Activated naive CD8-positive, alpha-beta T cell (primary cell): ENCODE data around the gene PPP6R3.
"Not testable (repeated sequence)": the region's sequence is repeated elsewhere in the genome, so short reads cannot be mapped to it uniquely, and the experiment has no call there.

Experiments
- H3K27ac Mint-ChIP-seq: one replicate; pipeline ENCODE4 v1.8.0; 2021; ENCODE audit warnings: mixed read lengths
- H3K27me3 Mint-ChIP-seq: one replicate; pipeline ENCODE4 v1.8.0; 2021; ENCODE audit warnings: mixed read lengths
- H3K36me3 Mint-ChIP-seq: one replicate; pipeline ENCODE4 v1.8.0; 2021; ENCODE audit warnings: mixed read lengths
- H3K4me1 Mint-ChIP-seq: one replicate; pipeline ENCODE4 v1.8.0; 2021; ENCODE audit warnings: low read depth, mixed read lengths
- H3K4me3 Mint-ChIP-seq: one replicate; pipeline ENCODE4 v1.8.0; 2021; ENCODE audit warnings: mild to moderate bottlenecking, mixed read lengths
- H3K9me3 Mint-ChIP-seq: one replicate; pipeline ENCODE4 v1.8.0; 2021; ENCODE audit warnings: low read depth, mixed read lengths

The PPP6R3 gene

DNA sequence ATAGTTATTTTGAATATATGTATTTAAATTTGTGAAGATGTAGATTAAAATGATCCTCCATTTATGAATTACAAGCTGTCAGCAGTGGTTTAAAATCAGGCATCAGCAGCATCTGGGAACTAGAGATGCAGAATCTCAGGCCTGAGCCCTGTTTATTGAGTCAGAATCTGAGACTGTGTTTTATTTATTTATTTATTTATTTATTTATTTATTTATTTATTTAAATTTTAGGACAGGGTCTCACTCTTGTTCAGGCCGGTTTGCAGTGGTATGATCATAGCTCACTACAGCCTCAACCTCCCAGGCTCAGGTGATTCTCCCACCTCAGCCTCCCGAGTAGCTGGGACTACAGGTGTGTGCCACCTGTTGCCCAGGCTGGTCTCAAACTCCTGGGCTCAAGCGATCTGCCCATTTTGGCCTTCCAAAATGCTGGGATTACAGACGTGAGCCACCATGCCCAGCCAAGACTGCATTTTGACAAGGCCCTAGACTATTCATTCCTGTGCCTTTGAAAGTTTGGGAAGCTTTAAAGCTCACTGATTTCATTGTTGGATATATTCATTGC lies 70.7 kb downstream of the PPP6R3 start:
- no peaks in the 10 kb centered on the region for H3K27me3 Mint-ChIP-seq
- no peak overlapping the region for H3K4me3 Mint-ChIP-seq
- peaks cover 85% of the 10 kb centered on the region for H3K4me1 Mint-ChIP-seq
- peak overlapping the region; percentile 58 for H3K27ac Mint-ChIP-seq
- peaks cover 9% of the 10 kb centered on the region for H3K36me3 Mint-ChIP-seq
- H3K9me3 Mint-ChIP-seq = no peaks in the 10 kb centered on the region

DNA sequence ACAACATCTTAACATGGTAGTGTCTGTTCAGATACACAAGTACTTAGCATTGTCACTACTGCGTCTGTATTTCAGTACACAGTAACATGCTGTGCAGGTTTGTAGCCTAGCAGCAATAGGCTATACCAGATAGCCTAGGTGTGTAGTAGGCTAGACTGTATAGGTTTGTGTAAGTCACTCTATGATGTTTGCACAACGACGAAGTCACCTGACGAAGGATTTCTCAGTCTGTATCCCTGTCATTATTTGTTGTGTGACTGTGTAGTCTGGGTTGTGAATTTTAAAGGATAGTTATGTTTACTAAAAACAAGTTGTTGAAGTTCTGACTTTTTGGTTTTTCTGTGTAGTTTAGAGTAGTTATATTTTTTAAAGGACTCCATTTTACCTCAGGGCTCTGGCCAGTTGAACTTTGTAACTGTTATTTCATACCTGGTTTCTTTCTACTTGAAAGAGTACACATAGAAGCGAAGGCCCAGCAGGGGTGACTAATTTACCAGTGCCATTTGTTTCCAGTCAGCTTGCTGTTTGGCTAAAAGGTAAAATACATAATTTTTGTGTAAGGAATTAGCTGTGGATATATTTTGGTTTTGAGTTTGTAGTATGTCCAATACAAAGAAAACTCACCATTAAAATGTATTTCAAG lies 72.3 kb downstream of the PPP6R3 start:
- peak overlapping the region; percentile 46 for H3K27ac Mint-ChIP-seq
- peaks cover 6% of the 10 kb centered on the region for H3K36me3 Mint-ChIP-seq
- H3K9me3 Mint-ChIP-seq = no peaks in the 10 kb centered on the region

DNA sequence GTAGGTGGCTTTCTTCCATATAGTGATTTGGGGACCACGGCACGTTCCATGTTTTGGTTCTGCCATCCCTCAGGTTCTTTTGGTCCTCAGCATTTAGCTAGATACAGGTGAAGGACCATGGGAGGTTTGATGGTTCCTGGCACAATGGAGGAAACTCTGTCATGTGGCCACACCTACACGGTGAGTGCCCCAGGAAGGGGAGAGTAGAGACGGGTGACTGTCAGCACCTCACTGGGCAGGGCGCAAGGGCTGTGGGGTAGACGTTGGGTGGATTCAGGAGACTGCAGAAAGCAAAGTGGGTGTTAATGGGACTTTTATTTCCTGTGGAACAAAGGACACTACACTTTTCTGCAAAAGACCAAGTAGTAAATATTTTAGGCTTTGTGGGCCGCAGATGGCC lies 73.4 kb downstream of the PPP6R3 start:
- Mint-ChIP-seq H3K4me3 (peak overlapping the region; percentile 23), H3K36me3 (peaks cover 3% of the 10 kb centered on the region), H3K4me1 (peaks cover 76% of the 10 kb centered on the region), H3K9me3 (no peaks in the 10 kb centered on the region), H3K27ac (peak overlapping the region; percentile 34), H3K27me3 (no peaks in the 10 kb centered on the region)

More for the DNA sequence above, 72.3 kb downstream of the PPP6R3 start:
- Mint-ChIP-seq H3K4me3 (no peak overlapping the region), H3K4me1 (peaks cover 79% of the 10 kb centered on the region), H3K27me3 (no peaks in the 10 kb centered on the region)

GRCh38 chr11:68535098-68535497 lies 74.5 kb downstream of the PPP6R3 start:
- H3K27me3 Mint-ChIP-seq = no peaks in the 10 kb centered on the region
- no peaks in the 10 kb centered on the region for H3K9me3 Mint-ChIP-seq
- peaks cover 13% of the 10 kb centered on the region for H3K36me3 Mint-ChIP-seq
- peaks cover 78% of the 10 kb centered on the region for H3K4me1 Mint-ChIP-seq
- H3K27ac Mint-ChIP-seq = peak overlapping the region; percentile 58
- H3K4me3 Mint-ChIP-seq = no peak overlapping the region

- H3K27ac Mint-ChIP-seq = peak overlapping the region; percentile 71
- peaks cover 21% of the 10 kb centered on the region for H3K36me3 Mint-ChIP-seq
Measured at GRCh38 chr11:68536706-68537105, 76.2 kb downstream of the PPP6R3 start.

GRCh38 chr11:68538025-68538424 lies 77.5 kb downstream of the PPP6R3 start:
- Mint-ChIP-seq H3K27me3 (no peaks in the 10 kb centered on the region), H3K4me3 (no peak overlapping the region), H3K36me3 (peaks cover 22% of the 10 kb centered on the region), H3K9me3 (no peaks in the 10 kb centered on the region), H3K4me1 (peaks cover 83% of the 10 kb centered on the region), H3K27ac (no peak overlapping the region)

More at GRCh38 chr11:68536706-68537105, 76.2 kb downstream of the PPP6R3 start:
- Mint-ChIP-seq H3K4me1 (peaks cover 83% of the 10 kb centered on the region), H3K27me3 (no peaks in the 10 kb centered on the region), H3K9me3 (no peaks in the 10 kb centered on the region), H3K4me3 (no peak overlapping the region)

DNA sequence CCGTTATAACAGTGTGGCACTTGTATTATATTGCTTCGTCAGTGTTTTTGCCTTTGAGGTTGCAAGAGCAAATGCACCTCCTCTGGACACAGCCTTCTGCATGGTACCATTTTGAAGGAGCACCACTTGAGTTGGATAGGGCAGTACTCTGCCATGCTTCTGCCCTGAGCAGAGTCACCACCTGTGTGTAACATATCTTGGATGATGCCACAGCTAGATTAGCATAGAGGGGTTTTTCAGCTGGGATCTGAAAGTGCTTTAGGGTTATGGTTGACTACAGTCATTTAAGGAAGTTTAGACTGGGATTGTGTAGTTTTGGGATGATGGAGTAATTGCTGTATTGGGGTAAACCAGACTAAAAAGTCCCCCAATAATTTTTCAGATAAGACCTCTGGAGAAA lies 78.8 kb downstream of the PPP6R3 start:
- Mint-ChIP-seq H3K4me3 (no peak overlapping the region), H3K4me1 (peaks cover 76% of the 10 kb centered on the region), H3K36me3 (peaks cover 25% of the 10 kb centered on the region), H3K27me3 (no peaks in the 10 kb centered on the region), H3K27ac (peak overlapping the region; percentile 88), H3K9me3 (no peaks in the 10 kb centered on the region)

GRCh38 chr11:68540504-68540903 lies 80.0 kb downstream of the PPP6R3 start:
- Mint-ChIP-seq H3K27ac (peak overlapping the region; percentile 25), H3K36me3 (peaks cover 25% of the 10 kb centered on the region), H3K4me1 (peaks cover 75% of the 10 kb centered on the region)
- H3K4me3 Mint-ChIP-seq, H3K27me3 Mint-ChIP-seq, H3K9me3 Mint-ChIP-seq: not testable (repeated sequence)

GRCh38 chr11:68541116-68541515 lies 80.6 kb downstream of the PPP6R3 start:
- H3K4me1 Mint-ChIP-seq = peaks cover 77% of the 10 kb centered on the region

GRCh38 chr11:68541991-68542390 lies 81.4 kb downstream of the PPP6R3 start:
- no peaks in the 10 kb centered on the region for H3K27me3 Mint-ChIP-seq
- peaks cover 25% of the 10 kb centered on the region for H3K36me3 Mint-ChIP-seq
- peak overlapping the region; percentile 64 for H3K27ac Mint-ChIP-seq
- no peak overlapping the region for H3K4me3 Mint-ChIP-seq
- no peaks in the 10 kb centered on the region for H3K9me3 Mint-ChIP-seq
- H3K4me1 Mint-ChIP-seq = peaks cover 77% of the 10 kb centered on the region

More at GRCh38 chr11:68541116-68541515, 80.6 kb downstream of the PPP6R3 start:
- Mint-ChIP-seq H3K27ac (peak overlapping the region; percentile 64), H3K9me3 (no peaks in the 10 kb centered on the region), H3K36me3 (peaks cover 25% of the 10 kb centered on the region), H3K4me3 (peak overlapping the region; percentile 5), H3K27me3 (no peaks in the 10 kb centered on the region)

- no peaks in the 10 kb centered on the region for H3K27me3 Mint-ChIP-seq
- H3K9me3 Mint-ChIP-seq = no peaks in the 10 kb centered on the region
- no peak overlapping the region for H3K4me3 Mint-ChIP-seq
- H3K4me1 Mint-ChIP-seq = peaks cover 82% of the 10 kb centered on the region
- H3K27ac Mint-ChIP-seq = peak overlapping the region; percentile 34
- peaks cover 25% of the 10 kb centered on the region for H3K36me3 Mint-ChIP-seq
Measured at GRCh38 chr11:68542617-68543016, 82.1 kb downstream of the PPP6R3 start.

DNA sequence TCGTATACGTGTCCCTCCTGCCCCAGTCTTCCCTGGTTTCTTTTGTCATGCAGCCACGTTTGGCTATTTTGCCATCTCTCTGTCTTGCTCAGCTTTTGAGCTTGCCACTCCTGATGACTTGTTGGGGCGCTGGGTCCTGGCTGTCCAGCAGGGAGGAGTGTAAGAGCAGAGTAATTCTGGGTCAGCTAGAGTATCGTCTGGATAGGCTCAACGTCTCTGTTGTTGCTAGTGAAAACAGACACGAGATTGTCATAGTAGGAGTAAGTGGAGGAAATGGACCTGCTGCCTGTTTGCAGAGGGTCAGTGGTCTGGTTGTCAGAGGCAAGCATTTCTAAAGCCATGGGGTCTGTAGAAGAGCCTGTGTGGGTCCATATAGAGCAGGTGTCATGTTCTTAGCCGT lies 83.0 kb downstream of the PPP6R3 start:
- no peak overlapping the region for H3K4me3 Mint-ChIP-seq
- peaks cover 85% of the 10 kb centered on the region for H3K4me1 Mint-ChIP-seq
- peak overlapping the region; percentile 18 for H3K27ac Mint-ChIP-seq

GRCh38 chr11:68545347-68545746 lies 84.8 kb downstream of the PPP6R3 start:
- no peaks in the 10 kb centered on the region for H3K27me3 Mint-ChIP-seq
- H3K4me1 Mint-ChIP-seq = peaks cover 86% of the 10 kb centered on the region
- H3K9me3 Mint-ChIP-seq = no peaks in the 10 kb centered on the region
- H3K4me3 Mint-ChIP-seq = no peak overlapping the region
- H3K36me3 Mint-ChIP-seq = peaks cover 10% of the 10 kb centered on the region
- H3K27ac Mint-ChIP-seq = peak overlapping the region; percentile 66

More for the DNA sequence above, 83.0 kb downstream of the PPP6R3 start:
- H3K36me3 Mint-ChIP-seq = peaks cover 22% of the 10 kb centered on the region
- H3K9me3 Mint-ChIP-seq = no peaks in the 10 kb centered on the region
- H3K27me3 Mint-ChIP-seq = no peaks in the 10 kb centered on the region

GRCh38 chr11:68545796-68546195 lies 85.2 kb downstream of the PPP6R3 start:
- H3K9me3 Mint-ChIP-seq = no peaks in the 10 kb centered on the region
- peaks cover 86% of the 10 kb centered on the region for H3K4me1 Mint-ChIP-seq
- peak overlapping the region; percentile 36 for H3K27ac Mint-ChIP-seq
- no peaks in the 10 kb centered on the region for H3K27me3 Mint-ChIP-seq
- H3K4me3 Mint-ChIP-seq = no peak overlapping the region
- H3K36me3 Mint-ChIP-seq = peaks cover 10% of the 10 kb centered on the region

- Mint-ChIP-seq H3K4me3 (no peak overlapping the region), H3K4me1 (peaks cover 82% of the 10 kb centered on the region), H3K27me3 (no peaks in the 10 kb centered on the region), H3K27ac (peak overlapping the region; percentile 75), H3K36me3 (peaks cover 8% of the 10 kb centered on the region), H3K9me3 (no peaks in the 10 kb centered on the region)
Measured at GRCh38 chr11:68546555-68546954, 86.0 kb downstream of the PPP6R3 start.
